Lower leg skin (tissue), 3 donors: ENCODE measurements around the gene STRBP.

ENCODE experiments used
- POLR2A ChIP-seq, 2 donors: fragments of 450-650 bp; IDR thresholded peaks; one replicate each; pipeline ENCODE4 v1.6.1; 2016 to 2017; ENCODE audit warnings: antibody characterized with exemption in 2 of 2, mild to moderate bottlenecking in 1 of 2, moderate library complexity in 1 of 2
- TF ChIP-seq, protein P1 (sequence below), 3 donors: fragments of 450-650 bp; IDR thresholded peaks; one replicate each; pipeline ENCODE4 v1.5.1; 2016; ENCODE audit warnings: antibody characterized with exemption in 3 of 3, mild to moderate bottlenecking in 3 of 3, moderate library complexity in 2 of 3

DNA sequence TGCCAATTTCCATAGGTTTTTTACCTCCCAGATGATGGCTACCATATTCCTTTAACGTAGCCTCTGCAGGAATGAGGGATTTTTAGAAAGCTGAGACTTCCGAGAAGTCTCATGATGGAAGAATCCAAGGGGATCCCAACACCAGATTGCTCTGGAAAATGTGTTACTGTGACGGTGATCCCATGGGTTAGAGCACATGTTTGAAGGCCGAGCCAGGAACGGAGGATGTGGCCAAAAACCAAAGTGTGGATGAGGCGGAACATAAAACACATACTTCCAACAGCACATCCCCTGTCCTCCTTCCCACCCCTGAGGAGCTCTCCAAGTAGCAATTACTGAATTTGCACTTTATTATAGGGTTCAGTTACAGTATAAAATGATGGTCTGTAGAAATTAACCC lies 152.3 kb downstream of the STRBP start:
- TF ChIP-seq, protein P1, sequence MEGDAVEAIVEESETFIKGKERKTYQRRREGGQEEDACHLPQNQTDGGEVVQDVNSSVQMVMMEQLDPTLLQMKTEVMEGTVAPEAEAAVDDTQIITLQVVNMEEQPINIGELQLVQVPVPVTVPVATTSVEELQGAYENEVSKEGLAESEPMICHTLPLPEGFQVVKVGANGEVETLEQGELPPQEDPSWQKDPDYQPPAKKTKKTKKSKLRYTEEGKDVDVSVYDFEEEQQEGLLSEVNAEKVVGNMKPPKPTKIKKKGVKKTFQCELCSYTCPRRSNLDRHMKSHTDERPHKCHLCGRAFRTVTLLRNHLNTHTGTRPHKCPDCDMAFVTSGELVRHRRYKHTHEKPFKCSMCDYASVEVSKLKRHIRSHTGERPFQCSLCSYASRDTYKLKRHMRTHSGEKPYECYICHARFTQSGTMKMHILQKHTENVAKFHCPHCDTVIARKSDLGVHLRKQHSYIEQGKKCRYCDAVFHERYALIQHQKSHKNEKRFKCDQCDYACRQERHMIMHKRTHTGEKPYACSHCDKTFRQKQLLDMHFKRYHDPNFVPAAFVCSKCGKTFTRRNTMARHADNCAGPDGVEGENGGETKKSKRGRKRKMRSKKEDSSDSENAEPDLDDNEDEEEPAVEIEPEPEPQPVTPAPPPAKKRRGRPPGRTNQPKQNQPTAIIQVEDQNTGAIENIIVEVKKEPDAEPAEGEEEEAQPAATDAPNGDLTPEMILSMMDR (IDR thresholded peaks at IDR 0.05), result no peak
- TF ChIP-seq POLR2A (IDR thresholded peaks at IDR 0.05), result no peak
